ENCODE results near the gene ANKRD65.

Gene ANKRD65

GRCh38 chr1:1442069-1442770 lies 21.1 kb upstream of the ANKRD65 start:
- FAIRE-seq (no peak), DNase-seq (ENCODE audit: insufficient read length, low spot score) (no peak)
- TF ChIP-seq, protein P1, sequence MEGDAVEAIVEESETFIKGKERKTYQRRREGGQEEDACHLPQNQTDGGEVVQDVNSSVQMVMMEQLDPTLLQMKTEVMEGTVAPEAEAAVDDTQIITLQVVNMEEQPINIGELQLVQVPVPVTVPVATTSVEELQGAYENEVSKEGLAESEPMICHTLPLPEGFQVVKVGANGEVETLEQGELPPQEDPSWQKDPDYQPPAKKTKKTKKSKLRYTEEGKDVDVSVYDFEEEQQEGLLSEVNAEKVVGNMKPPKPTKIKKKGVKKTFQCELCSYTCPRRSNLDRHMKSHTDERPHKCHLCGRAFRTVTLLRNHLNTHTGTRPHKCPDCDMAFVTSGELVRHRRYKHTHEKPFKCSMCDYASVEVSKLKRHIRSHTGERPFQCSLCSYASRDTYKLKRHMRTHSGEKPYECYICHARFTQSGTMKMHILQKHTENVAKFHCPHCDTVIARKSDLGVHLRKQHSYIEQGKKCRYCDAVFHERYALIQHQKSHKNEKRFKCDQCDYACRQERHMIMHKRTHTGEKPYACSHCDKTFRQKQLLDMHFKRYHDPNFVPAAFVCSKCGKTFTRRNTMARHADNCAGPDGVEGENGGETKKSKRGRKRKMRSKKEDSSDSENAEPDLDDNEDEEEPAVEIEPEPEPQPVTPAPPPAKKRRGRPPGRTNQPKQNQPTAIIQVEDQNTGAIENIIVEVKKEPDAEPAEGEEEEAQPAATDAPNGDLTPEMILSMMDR (IDR thresholded peaks at IDR 0.05; ENCODE audit: insufficient read depth, missing control alignments): no peak

GRCh38 chr1:1441002-1441888 lies 20.2 kb upstream of the ANKRD65 start:
- DNase-seq (ENCODE audit: insufficient read length, low spot score) (peak; percentile 67), FAIRE-seq (no peak)
- TF ChIP-seq, protein P1 (IDR thresholded peaks at IDR 0.05; ENCODE audit: insufficient read depth, missing control alignments): peak; percentile 70

GRCh38 chr1:1440262-1441001 lies 19.4 kb upstream of the ANKRD65 start:
- FAIRE-seq: no peak
- DNase-seq (ENCODE audit: insufficient read length, low spot score): no peak
- TF ChIP-seq, protein P1 (IDR thresholded peaks at IDR 0.05; ENCODE audit: insufficient read depth, missing control alignments): no peak

DNA sequence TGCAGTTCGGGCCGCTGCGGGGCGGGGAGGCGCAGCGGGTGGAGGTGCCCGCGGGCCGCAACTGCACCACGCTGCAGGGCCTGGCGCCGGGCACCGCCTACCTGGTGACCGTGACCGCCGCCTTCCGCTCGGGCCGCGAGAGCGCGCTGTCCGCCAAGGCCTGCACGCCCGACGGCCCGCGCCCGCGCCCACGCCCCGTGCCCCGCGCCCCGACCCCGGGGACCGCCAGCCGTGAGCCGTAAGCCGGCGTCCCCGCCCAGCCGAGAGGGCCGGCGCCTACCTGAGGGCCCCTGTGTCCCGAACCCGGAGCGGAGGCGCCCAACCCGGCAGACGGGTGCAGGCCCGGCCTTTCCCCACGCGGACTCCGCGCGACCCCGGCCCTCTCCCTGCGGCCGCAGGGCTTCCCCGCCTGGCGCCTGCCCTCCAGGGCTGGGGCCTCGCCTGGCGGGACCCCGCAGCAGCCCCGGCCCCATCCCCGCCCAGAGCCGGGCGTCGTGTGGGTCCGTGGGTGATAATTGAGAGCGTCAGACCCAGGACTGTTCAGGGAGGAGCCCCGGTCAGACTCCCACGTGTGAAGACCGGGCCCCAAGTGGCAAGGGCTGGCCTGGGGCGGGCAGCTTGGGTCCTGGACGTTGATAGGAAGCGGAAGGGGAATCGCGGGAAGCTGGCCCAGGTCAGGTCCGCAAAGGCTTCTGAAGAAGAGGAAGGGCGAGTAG lies 18.6 kb upstream of the ANKRD65 start:
- FAIRE-seq: no peak
- TF ChIP-seq, protein P1 (IDR thresholded peaks at IDR 0.05; ENCODE audit: insufficient read depth, missing control alignments): no peak
- peak; percentile 2 for DNase-seq (ENCODE audit: insufficient read length, low spot score)

GRCh38 chr1:1438531-1439381 lies 17.7 kb upstream of the ANKRD65 start:
- TF ChIP-seq, protein P1 (IDR thresholded peaks at IDR 0.05; ENCODE audit: insufficient read depth, missing control alignments): no peak
- FAIRE-seq: no peak

DNA sequence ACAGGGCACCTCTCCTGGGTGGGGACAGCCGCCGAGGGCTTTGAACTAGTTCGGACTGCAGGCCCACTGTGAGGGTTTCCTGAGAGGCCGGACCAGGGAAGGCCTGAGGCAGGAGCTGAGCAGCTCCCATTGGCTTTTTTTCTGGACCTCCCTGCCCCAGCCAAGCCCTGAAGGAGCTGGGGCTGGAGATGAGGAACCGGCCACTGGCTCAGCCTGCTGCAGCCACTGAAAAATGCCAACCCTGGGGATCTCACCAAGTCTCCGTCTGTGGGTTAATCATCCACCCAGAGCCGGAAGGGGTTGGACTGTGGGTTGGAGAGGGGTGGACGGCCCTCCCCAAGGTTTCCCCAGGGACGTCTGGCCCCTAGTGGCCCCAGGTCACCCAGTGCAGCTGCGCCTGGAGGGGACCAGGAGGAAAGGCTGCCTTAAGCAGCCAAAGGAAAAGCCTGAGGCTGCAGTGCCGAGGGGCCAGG lies 16.9 kb upstream of the ANKRD65 start:
- DNase-seq (ENCODE audit: insufficient read length, low spot score): peak; percentile 2
- no peak for FAIRE-seq
- TF ChIP-seq, protein P1 (IDR thresholded peaks at IDR 0.05; ENCODE audit: insufficient read depth, missing control alignments): no peak

More at GRCh38 chr1:1438531-1439381, 17.7 kb upstream of the ANKRD65 start:
- no peak for DNase-seq (ENCODE audit: insufficient read length, low spot score)
